Renal cortex interstitium (tissue), 11 donors: Measurements from ENCODE around the gene P2RY2. TPM values are rescaled to one million over a fixed set of nuclear protein-coding genes. Genes with fewer than 3 reads are reported as not detected.
"Not testable (repeated sequence)": the region's sequence is repeated elsewhere in the genome, so short reads cannot be mapped to it uniquely, and the experiment has no call there.

Experiments
- DNase-seq, 11 donors: peaks; one replicate each; pipeline ENCODE4 v3.0.0-alpha.2; 2013; ENCODE audit warnings: low read depth in 9 of 11, low spot score in 4 of 11; ENCODE audit errors: extremely low read depth in 1 of 11
- polyA plus RNA-seq, 3 donors: library from polyadenylated mRNA; unstranded; fragments of 120-200 nt; gene quantifications; one replicate each; pipeline ENCODE4 v1.2.1, GENCODE V29; 2013; ENCODE audit not compliant: insufficient read length in 3 of 3

P2RY2 gene
- polyA plus RNA-seq, 3 donors = 0.50 to 1.1 (median 0.55) TPM

DNA sequence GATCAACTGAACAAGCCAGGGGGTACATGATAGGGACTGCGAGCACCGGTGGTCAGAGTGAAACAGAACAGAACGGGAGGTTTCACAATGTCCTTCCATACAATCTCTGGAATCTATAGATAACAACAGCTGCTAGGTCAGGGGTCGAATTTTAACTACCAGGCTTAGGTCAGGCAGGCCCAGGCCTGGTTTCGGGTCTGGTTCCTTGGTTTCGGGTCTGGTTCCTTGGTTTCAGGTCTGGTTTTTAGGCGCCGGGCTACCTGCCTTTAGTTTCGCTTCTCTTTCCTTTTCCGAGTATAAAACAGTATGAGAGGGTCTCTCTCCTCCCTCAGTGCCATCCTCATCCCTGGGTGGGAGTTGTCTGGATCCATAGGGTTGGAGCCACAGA, 53.4 kb downstream of the P2RY2 start:
- not testable (repeated sequence) for DNase-seq

DNA sequence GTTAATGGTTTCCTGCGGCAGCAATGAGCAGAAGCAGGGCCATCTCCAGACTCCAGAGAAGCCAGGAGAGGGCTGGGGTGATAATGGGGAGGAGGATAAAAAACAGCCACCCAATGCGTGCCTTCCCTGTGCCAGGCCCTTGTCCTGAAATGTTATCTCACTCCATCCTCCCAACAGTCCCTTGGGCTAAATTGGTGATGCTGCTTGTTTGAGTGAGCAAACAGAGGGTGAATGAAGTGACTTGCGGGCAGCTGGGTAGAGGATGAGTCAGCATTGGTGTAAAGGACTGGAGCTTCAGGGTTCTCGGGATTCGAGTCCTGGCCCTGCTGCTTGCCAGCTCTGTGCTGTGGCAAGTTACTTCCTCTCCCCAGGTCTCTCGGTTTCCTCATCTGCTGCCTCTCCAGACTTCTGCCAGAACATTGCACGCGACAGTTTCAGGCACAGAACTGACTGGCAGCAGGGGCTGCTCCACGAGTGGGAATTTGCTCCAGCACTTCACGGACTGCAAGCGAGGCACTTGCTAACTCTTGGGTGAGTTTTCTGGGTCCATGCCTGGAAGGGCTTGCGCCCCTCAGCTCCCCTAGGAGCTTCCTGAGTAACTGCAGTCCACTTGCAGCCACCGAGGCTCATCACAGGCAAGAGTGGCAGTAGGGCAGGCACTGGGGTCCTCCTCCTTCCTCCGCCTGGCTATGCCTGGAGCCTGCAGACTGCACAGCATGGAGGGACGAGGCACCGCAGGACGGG, 54.0 kb downstream of the P2RY2 start, which contains the start of gene P2RY6:
Gene P2RY6 (plus strand): TSS at position 403 of the 744 bp plus-strand sequence. CDS start 24,181 bp downstream, outside the sequence.
- no peak for DNase-seq

- DNase-seq = no peak
Observed at GRCh38 chr11:73272680-73273038, 54.6 kb downstream of the P2RY2 start.

- no peak for DNase-seq
Observed at GRCh38 chr11:73273222-73273895, 55.3 kb downstream of the P2RY2 start.

DNA sequence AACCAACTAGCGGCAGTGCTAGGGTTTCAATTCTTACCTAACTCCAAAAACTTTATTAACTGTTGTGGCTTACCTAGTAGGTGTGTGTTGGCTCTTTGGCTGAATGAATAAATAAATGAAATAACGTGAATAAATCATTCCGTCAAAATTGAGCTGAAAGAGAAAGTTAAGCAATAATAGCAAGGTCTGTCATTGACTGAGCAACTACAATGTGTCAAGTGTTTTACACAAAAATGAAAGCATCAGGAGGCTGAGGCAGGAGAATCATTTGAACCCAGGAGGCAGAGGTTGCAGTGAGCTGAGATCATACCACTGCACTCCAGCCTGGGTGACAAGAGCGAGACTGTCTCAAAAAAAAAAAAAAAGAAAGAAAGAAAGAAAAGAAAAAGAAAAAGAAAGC, 56.1 kb downstream of the P2RY2 start:
- not testable (repeated sequence) for DNase-seq

GRCh38 chr11:73274722-73275380, 56.8 kb downstream of the P2RY2 start:
- DNase-seq = no peak

DNA sequence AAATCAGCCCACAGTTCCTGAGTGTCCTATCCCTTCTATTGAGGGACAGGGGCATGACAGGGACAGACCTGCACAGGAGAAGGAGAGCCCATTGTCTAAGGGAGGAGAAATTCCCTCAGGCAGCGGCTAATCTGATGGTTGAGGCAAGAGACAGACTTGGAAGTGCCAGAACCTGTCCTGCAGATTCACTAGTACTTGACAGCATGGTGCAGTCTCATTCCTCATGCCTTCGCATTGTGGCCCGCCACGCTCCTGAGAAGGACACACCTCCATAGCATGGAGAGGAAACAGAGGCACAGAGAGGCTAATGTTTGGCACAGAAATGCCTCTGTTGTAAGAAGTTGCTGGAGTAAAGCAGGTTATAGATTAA, 57.3 kb downstream of the P2RY2 start:
- no peak for DNase-seq

DNA sequence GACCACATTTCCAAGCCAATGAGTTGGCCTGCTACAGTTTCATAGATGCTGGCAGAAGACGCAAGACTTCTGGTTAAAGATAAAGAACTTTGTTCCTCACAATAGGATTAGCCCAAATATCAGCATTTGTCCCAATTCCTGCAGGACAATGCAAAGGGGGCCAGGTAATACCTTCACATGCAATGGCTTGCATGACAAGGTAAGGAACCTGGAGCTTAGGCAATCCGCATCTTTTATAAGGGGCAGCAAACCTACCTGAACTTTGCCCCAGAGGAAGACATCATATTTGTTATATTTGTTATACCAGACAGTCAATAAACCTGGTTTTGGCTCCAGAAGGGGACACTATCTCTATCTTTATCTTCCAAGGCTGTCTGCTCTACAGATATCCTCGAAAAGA, 59.4 kb downstream of the P2RY2 start:
- DNase-seq = no peak

DNA sequence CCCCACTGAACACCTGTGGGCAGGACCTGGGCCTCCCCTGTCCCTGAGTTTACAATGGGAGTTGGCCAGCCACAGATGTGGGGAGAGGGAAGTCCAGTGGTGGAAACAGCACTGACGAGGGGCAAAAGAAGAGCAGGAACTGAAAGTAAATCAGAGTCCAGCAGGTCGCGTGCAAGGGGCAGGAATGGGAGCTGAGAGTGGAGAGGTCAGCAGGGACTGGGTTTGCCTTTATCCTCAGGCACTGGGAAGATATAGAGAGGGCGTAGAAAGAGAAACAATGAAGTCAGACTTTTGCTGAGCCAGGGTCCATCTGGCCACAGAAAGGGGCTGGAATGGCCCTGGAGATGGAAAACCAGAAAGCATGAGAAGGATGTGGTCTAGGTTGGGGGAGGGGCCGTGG, 62.5 kb downstream of the P2RY2 start:
- DNase-seq = no peak

DNA sequence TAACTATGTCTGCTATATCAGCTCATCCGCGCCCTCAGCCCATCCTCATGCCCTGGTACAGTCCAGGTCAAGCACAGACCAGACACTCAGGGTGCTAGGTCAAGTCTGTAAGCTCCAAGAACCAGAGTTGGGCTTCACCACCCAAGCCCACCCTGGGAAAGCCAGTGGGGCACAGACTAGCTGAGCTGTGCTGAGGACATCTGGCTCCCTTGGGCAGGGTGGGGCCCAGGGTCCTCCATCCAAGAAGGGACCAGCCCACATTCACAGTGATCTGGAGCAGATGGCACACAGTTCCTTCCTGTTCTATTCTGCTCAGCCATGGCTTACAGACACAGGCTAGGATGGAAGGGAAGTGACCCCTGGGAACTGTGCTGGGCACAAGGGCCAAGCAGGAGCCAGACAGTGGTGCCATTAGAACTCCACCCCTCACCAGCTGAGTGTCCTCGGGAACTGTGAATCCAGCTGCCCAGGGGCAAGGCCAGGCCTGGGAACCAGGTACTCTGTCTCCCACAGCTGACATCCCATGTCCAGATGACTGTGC, 63.2 kb downstream of the P2RY2 start:
- no peak for DNase-seq

GRCh38 chr11:73281796-73282660, 63.9 kb downstream of the P2RY2 start:
- no peak for DNase-seq

DNA sequence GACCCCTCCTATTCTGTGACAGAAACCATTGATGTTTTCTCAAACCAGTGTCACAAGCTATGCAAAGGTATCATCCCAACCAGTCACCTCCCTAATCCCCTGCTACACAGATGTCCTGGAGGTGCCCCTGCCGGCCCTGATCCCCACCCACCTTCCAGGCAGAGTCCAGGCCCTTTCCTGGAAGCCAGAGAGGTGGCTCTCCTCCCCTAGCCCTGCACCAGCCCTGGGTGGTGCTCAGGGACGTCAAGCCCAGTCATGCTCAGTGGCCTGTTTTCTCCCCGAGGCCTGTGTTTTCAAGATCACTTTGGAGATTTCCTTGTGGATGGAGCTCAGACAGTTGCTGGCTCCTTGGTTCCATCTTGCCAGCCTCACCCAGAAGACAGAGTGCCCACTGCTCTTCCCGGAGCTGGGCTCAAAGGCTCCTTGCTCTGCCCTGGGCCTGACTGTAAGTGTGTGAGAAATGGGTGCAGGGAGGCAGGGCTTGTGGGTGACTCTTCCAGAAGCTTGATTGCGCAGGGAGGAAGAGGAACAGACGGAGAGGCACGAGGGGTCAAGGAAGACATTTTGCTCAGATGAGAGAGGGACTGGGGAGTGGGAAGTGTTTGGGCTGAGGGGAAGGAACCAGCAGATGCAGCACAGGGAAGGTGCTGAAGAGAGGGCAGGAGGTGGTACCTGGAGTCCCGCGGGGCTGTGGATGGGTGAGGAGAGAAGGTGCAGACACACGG, 65.4 kb downstream of the P2RY2 start:
- DNase-seq = no peak

DNA sequence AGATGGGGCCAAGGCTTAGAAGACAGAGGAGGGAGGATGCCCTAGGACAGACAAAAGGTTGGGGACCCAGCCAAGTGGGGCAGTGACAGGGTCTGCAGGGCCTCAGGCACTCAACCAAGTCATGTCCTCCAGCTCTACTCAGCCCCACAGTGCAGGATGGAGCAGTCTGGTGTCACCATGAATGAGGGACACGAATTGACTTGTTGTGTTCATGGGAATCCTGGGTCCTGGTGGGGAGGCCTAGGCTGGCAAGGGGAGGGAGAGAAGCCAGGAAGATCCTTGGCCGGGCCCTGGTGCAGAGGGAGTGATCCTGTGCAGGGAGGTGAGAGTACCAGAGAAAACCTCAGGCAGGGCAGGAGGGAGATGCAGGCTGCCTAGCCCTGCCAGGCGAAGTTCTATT, 66.0 kb downstream of the P2RY2 start:
- DNase-seq = no peak

DNA sequence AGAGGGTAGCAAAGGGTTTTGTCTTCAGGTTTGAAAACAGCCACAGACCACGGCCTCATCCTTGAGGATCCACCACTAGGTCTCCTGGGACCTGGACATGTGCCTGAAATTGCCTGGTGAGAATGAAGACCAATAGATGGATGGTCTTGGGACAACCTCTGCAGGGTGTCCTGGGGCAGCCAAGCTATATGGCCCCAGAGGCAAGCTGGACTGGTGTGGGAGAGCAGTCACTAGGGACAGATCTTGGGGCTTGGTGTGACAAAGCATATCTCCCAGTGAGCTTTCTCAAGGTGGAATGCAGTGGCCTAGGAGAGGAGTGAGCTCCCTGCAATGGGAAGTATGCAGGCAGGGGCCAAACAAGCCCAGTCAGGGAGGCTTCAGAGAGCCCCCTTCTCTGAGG, 67.6 kb downstream of the P2RY2 start:
- no peak for DNase-seq

Other genes starting within 250 kb of the P2RY2 start
- 10 to 100 TPM; 35.1 to 49.7 (median 44.9) TPM for gene FCHSD2, start 76.0 kb upstream of the P2RY2 start, polyA plus RNA-seq
- 1 to 10 TPM; 1.0 to 1.9 (median 1.6) TPM for gene P2RY6, start 54.1 kb downstream of the P2RY2 start, polyA plus RNA-seq
- 100 to 1,000 TPM in 1 of 3 donors, 10 to 100 TPM in 2; 82.4 to 106 (median 98.5) TPM for gene ARHGEF17, start 90.0 kb downstream of the P2RY2 start, polyA plus RNA-seq
- 1 to 10 TPM; 2.2 to 4.7 (median 4.2) TPM for gene RELT, start 158.1 kb downstream of the P2RY2 start, polyA plus RNA-seq